Duodenal mucosa (tissue), 2 donors: Measurements from ENCODE around the gene SMOC2.

Experiments
- H3K27ac ChIP-seq: one replicate; pipeline ENCODE4 v1.7.0; 2013; ENCODE audit warnings: low read depth, low read length
- H3K27me3 ChIP-seq, 2 donors: one replicate each; pipeline ENCODE4 v1.7.0; 2013; ENCODE audit warnings: low read length in 2 of 2, control low read depth in 1 of 2; ENCODE audit not compliant: insufficient read depth in 2 of 2, control insufficient read depth in 1 of 2
- H3K36me3 ChIP-seq, 2 donors: one replicate each; pipeline ENCODE4 v1.7.0; 2013; ENCODE audit warnings: low read length in 2 of 2, control low read depth in 1 of 2; ENCODE audit not compliant: insufficient read depth in 2 of 2, control insufficient read depth in 1 of 2
- H3K4me1 ChIP-seq, 2 donors: one replicate each; pipeline ENCODE4 v1.7.0; 2013; ENCODE audit warnings: low read length in 2 of 2, control low read depth in 1 of 2; ENCODE audit not compliant: insufficient read depth in 2 of 2, control insufficient read depth in 1 of 2
- H3K4me3 ChIP-seq, 2 donors: one replicate each; pipeline ENCODE4 v1.7.0; 2013; ENCODE audit warnings: low read length in 2 of 2, low read depth in 1 of 2
- H3K9ac ChIP-seq, 2 donors: one replicate each; pipeline ENCODE4 v1.7.0; 2013; ENCODE audit warnings: low read length in 2 of 2, low read depth in 1 of 2
- H3K9me3 ChIP-seq, 2 donors: one replicate each; pipeline ENCODE4 v1.7.0; 2013; ENCODE audit warnings: low read length in 2 of 2, control low read depth in 1 of 2; ENCODE audit not compliant: control insufficient read depth in 1 of 2

SMOC2 gene

DNA sequence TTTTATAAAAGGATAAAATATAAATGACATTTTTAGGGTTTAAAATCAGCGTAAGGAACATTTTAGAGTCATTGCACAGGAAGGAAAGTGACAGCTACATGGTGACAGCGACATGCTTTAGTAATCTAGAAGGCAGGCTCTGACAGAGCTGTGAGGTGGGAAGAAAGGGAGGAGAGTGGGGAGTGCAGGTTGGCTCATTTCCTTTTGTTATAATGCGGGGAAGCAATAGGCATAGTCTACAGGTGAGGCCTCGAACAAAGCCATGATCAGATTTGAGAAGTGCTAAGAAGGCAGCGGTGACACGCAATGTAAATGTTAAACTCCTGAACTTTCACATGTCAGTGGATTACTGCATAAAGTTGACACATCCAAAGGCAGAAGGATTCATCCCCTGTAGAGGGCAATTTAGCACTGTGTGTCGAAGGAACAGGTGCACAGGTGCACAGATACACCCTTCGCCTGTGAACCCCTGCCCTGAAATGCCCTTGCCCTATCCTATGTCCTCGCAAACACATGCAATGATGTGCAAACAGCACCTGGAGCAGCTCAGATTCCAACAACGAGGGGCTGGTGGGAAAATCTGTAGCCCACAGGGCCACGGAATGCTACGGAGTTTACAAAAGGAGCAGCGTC, 32.4 kb upstream of the SMOC2 start:
- no peaks in the 10 kb centered on the region for H3K9me3 ChIP-seq
- H3K9ac ChIP-seq = no peak overlapping the region
- H3K27ac ChIP-seq = no peak overlapping the region
- H3K4me1 ChIP-seq = no peaks in the 10 kb centered on the region
- no peaks in the 10 kb centered on the region for H3K27me3 ChIP-seq
- no peak overlapping the region for H3K4me3 ChIP-seq
- H3K36me3 ChIP-seq = no peaks in the 10 kb centered on the region

DNA sequence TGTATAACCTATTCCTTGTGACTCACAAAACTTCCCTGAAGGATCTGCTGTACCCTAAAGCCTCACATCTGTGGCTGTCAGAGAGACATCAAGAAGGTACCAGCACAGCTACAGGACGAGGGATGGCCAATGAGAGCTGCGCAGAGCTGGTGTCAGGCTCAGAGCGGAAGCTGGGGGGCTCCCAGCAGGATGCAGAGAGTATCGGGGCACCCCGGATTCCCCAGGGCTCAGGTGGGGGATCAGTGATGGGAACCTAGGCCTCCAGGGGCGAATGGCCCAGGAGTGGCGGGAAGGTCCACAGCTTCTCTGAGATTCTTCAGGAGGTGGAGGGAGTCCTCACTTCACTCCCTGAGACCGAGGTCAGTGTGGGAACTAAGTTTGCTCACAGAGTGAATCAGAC, 30.9 kb upstream of the SMOC2 start:
- H3K27ac ChIP-seq = no peak overlapping the region
- no peaks in the 10 kb centered on the region for H3K27me3 ChIP-seq
- H3K36me3 ChIP-seq = no peaks in the 10 kb centered on the region
- H3K4me1 ChIP-seq = no peaks in the 10 kb centered on the region
- H3K4me3 ChIP-seq = no peak overlapping the region
- no peak overlapping the region for H3K9ac ChIP-seq
- no peaks in the 10 kb centered on the region for H3K9me3 ChIP-seq

DNA sequence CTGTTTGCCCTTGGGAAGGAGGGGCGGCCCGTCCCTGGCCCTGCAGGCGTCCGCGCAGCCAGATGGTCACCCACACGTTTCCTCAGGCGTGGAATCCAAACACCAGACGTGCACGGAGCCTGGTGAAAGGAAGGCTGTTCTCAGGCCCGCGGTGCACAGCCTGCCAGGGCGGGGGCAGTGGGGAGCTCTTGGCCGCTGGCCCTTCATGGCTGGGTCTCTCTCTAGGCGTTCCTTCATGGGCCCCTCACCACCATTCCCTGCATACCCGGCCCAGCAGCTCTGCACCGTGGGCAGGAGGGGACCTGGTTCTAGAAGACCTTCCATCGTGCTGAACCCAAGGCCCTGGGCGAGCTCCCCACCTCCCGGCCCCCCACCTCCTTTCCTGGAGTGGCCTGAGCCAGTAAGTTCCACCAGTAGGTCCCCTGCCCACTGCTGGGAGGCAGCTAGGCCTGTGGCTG, 30.4 kb upstream of the SMOC2 start:
- no peak overlapping the region for H3K27ac ChIP-seq
- peaks cover 0 to 5% of the 10 kb centered on the region in 2 donors for H3K27me3 ChIP-seq
- H3K4me3 ChIP-seq = no peak overlapping the region
- H3K9ac ChIP-seq = no peak overlapping the region
- no peaks in the 10 kb centered on the region for H3K36me3 ChIP-seq
- H3K9me3 ChIP-seq = no peaks in the 10 kb centered on the region
- no peaks in the 10 kb centered on the region for H3K4me1 ChIP-seq

DNA sequence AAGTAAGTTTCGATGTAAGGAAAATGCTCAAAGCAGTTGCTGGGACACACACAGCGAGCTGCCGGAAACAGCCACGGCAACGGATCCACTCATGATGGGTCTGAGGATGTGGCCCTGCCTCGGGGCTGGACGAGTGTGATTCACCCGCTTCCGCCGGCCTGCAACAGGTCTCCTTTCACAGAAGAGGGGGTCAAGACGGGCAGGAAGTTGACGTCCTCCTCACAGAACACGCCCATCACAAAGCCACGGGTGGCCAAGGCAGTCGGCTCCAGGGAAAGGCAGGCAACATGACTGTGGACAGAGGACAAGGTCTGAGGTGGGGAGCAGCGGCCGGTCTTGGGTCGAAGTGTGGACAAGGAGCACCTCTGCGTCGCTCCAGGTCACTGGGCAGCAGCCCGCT, 29.9 kb upstream of the SMOC2 start:
- Histone ChIP-seq H3K27ac (no peak overlapping the region), H3K36me3 (no peaks in the 10 kb centered on the region), H3K4me3 (no peak overlapping the region), H3K9ac (no peak overlapping the region), H3K9me3 (no peaks in the 10 kb centered on the region), H3K4me1 (no peaks in the 10 kb centered on the region), H3K27me3 (peaks cover 0 to 6% of the 10 kb centered on the region in 2 donors)

DNA sequence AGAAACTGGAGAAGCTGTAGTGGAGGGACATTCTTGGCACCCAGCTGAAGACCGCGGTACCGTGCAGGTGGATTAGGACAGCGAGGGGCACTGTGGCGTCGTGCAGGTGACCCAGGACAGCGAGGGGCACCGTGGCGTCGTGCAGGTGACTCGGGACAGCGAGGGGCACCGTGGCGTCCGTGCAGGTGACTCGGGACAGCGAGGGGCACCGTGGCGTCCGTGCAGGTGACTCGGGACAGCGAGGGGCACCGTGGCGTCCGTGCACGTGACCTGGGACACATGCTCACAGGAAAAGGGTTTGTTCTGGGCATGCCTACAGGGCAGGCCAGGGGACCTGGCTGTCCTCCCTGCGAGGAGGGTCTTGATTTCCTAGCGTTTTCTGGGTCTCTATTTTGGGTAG, 29.2 kb upstream of the SMOC2 start:
- Histone ChIP-seq H3K27ac (no peak overlapping the region), H3K27me3 (peaks cover 0 to 6% of the 10 kb centered on the region in 2 donors), H3K36me3 (no peaks in the 10 kb centered on the region), H3K4me1 (no peaks in the 10 kb centered on the region), H3K9me3 (no peaks in the 10 kb centered on the region), H3K4me3 (no peak overlapping the region), H3K9ac (no peak overlapping the region)

DNA sequence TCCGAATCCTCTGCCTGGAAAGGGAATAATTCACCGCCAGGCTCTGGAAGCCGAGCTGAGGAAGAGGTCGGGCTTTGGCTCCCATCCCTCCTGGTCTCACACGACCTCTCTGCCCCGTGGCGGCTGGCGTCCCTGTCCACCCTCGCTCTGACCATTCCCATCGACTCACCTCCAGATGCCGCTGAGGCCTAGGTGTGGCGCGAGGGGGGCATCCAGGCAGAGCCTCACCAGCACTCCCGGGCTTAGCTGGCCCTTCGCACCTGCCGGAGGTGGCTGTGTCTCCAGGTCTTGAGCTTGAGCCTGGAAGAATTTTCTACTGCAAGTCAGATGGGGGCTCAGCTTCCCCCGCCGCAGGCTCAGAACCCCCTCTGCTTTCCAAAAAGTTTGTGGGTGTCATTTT, 28.5 kb upstream of the SMOC2 start:
- Histone ChIP-seq H3K27ac (no peak overlapping the region), H3K27me3 (peaks cover 0 to 6% of the 10 kb centered on the region in 2 donors), H3K4me1 (peaks cover 0 to 3% of the 10 kb centered on the region in 2 donors), H3K36me3 (no peaks in the 10 kb centered on the region), H3K4me3 (no peak overlapping the region), H3K9ac (no peak overlapping the region), H3K9me3 (no peaks in the 10 kb centered on the region)

DNA sequence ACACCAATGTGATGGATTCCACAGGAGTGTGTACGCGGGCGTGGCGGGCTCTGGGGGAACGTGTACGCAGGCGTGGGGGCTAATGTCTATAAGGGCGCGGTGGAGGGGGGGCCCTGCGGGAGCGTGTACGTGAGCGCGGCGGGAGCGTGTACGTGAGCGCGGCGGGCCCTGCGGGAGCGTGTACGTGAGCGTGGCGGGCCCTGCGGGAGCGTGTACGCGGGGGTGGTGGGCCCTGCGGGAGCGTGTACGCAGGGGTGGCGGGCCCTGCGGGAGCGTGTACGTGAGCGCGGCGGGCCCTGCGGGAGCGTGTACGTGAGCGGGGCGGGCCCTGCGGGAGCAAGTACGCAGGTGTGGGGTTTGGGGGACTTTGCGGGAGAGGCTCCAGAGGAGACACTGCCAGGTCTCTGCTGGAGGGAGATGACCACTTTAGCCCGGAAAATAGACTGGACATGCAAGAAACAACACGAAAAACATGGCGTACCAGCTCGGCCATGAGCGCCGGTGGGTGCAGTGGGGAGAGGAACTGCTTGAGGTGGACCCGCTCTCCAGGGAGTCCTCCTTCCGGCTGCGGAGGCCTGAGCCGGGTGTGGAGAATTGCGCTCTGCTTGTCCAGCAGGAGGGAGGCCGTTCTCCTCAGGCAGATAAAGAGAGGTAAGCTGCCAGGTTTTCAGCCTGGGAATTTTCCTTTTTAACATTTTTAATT, 27.8 kb upstream of the SMOC2 start:
- no peak overlapping the region for H3K27ac ChIP-seq
- no peaks in the 10 kb centered on the region for H3K9me3 ChIP-seq
- peaks cover 0 to 6% of the 10 kb centered on the region in 2 donors for H3K27me3 ChIP-seq
- H3K9ac ChIP-seq = no peak overlapping the region
- peaks cover 0 to 5% of the 10 kb centered on the region in 2 donors for H3K4me1 ChIP-seq
- no peaks in the 10 kb centered on the region for H3K36me3 ChIP-seq
- no peak overlapping the region for H3K4me3 ChIP-seq

DNA sequence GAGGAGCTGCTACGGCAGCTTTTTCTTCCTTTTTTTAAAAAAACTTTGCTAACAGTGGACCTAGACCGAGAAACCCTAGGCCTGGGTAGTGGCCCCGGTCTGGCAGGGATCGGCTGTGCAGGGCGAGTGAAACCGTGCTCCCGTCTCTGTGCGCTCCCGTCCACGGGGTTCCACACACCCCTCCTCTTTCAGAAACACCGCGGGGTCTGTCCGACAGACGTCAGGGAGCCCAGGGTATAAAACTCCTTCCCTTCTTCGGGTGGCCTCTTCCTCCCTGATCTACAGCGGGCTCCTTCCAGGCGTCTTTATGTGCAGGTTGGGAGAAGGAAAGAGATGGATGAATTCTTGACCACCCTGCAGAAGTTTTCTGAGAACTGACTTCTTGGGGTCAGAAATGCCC, 27.1 kb upstream of the SMOC2 start:
- Histone ChIP-seq H3K4me3 (no peak overlapping the region), H3K36me3 (no peaks in the 10 kb centered on the region), H3K27ac (no peak overlapping the region), H3K9ac (no peak overlapping the region), H3K27me3 (peaks cover 0 to 6% of the 10 kb centered on the region in 2 donors), H3K4me1 (peaks cover 0 to 5% of the 10 kb centered on the region in 2 donors), H3K9me3 (no peaks in the 10 kb centered on the region)

DNA sequence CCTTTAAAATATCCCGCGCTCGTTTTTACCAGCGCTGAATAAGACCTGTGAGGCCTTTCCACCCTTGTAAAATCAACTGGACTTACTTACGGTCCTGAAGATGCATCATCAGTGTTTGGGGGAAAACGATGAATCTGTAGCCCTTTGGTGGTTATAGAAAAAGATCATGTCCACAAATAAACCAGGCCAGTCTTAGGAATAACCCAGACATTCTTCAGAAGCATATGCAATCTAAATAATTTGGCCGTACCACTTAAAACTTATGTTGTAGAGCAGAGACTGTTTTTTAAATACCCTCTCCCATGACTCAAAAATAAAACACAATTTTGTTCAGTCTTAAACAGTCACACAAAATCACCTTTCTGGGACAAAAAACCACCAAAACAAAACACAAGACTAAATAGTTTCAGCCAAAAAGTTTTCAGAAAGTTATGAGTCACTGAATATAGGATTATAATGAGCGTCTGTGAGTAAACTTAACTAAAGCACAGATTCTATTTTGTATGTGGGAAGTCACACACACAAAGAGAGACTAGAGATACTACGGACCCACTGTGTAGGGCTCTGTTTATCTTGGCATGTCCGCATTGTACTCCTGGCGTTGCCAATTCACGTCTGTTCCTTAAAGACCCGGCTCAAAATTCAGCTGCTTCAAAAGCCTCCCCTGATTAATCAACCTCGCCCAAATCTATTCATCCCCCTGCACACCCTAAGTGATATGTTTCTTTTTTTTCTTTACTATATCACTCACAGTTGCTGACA, 26.5 kb upstream of the SMOC2 start:
- H3K9me3 ChIP-seq = no peaks in the 10 kb centered on the region
- no peak overlapping the region for H3K27ac ChIP-seq
- peaks cover 0 to 6% of the 10 kb centered on the region in 2 donors for H3K27me3 ChIP-seq
- no peaks in the 10 kb centered on the region for H3K36me3 ChIP-seq
- H3K4me3 ChIP-seq = no peak overlapping the region
- H3K9ac ChIP-seq = no peak overlapping the region
- H3K4me1 ChIP-seq = peaks cover 0 to 5% of the 10 kb centered on the region in 2 donors
